GM12872 (cell line): ENCODE results near the gene DGCR2.

ENCODE experiments used
- CTCF ChIP-seq: IDR thresholded peaks from 3 replicates; pipeline ENCODE4 v1.5.1; 2011; ENCODE audit warnings: low read depth, mild to moderate bottlenecking, low read length, moderate library complexity; ENCODE audit not compliant: insufficient read depth

DGCR2 gene

DNA sequence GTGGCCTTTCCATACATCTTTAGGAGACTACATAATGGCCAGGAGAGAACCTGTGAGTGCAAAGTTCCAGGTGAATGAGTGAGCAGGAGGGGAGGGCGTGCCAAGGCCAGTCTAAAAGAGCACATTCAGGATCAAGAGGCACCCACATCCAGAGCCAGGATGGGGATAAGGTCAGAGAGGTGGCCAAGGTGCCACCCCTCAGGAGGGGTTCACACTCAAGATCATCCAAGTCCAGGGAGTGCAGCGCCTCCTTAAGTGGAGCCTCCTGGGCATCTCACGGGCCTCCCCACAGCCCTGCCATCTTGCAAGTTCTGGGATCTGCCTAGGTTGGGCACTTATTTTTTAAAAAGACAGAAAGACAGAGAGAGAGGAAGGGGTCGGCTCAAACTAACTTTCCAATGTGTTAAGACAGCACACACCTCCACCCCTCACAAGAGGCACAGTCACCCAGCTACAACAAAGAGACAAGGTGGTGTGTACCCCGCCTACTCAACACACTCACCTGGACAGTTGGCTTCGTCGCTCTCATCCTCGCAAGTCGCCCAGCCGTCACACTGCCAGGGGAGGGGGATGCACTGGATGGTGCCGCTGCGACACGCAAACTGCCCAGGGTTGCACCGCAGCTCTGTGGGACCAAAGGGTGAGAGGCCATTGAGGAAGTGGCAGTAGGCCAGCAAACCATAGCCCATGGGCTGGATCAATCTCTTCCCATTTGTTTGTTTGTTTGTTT is 33.2 kb downstream of the DGCR2 start:
- TF ChIP-seq CTCF: no peak

GRCh38 chr22:19086896-19087295 is 35.3 kb downstream of the DGCR2 start:
- no peak for TF ChIP-seq CTCF

GRCh38 chr22:19086417-19086816 is 35.8 kb downstream of the DGCR2 start:
- TF ChIP-seq CTCF: no peak

GRCh38 chr22:19085233-19085718 is 36.9 kb downstream of the DGCR2 start:
- TF ChIP-seq CTCF: peak; percentile 62

DNA sequence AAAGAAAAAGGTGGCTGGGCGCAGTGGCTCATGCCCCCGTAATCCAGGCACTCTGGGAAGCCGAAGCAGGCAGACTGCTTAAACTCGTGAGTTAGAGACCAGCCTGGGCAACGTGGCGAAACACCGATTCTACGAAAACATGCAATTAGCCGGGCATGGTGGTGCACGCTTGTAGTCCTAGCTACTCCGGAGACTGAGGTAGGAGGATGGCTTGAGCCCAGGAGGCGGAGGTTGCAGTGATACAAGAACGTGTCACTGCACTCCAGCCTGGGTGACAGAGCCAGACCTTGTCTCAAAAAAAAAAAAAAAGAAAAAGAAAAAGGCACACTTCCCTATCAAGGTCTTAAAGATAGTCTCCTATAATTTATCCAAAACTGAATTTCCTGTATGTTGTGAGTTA is 39.4 kb downstream of the DGCR2 start:
- no peak for TF ChIP-seq CTCF

GRCh38 chr22:19082101-19082500 is 40.1 kb downstream of the DGCR2 start:
- no peak for TF ChIP-seq CTCF

GRCh38 chr22:19081351-19081750 is 40.9 kb downstream of the DGCR2 start:
- no peak for TF ChIP-seq CTCF
